Esophagus (tissue), 2 donors: Measurements from ENCODE around the gene FOXP2. TPM values are rescaled to one million over a fixed set of nuclear protein-coding genes. Genes with fewer than 3 reads are reported as not detected.

Experiments used
- H3K27ac ChIP-seq, 2 donors: one replicate each; pipeline ENCODE4 v1.5.1; 2013; ENCODE audit warnings: low read depth in 2 of 2, mild to moderate bottlenecking in 2 of 2, inconsistent platforms in 1 of 2, low read length in 1 of 2, moderate library complexity in 1 of 2
- H3K27me3 ChIP-seq, 2 donors: one replicate each; pipeline ENCODE4 v1.6.1; 2013; ENCODE audit warnings: low read length in 2 of 2, control low read depth in 1 of 2, mild to moderate bottlenecking in 1 of 2; ENCODE audit not compliant: insufficient read depth in 2 of 2, control insufficient read depth in 1 of 2
- H3K36me3 ChIP-seq, 2 donors: one replicate each; pipeline ENCODE4 v1.6.1; 2013; ENCODE audit warnings: low read length in 1 of 2; ENCODE audit not compliant: control insufficient read depth in 2 of 2, insufficient read depth in 2 of 2
- H3K4me1 ChIP-seq, 2 donors: one replicate each; pipeline ENCODE4 v1.6.1; 2013; ENCODE audit warnings: low read length in 1 of 2; ENCODE audit not compliant: control insufficient read depth in 2 of 2, insufficient read depth in 2 of 2
- H3K4me3 ChIP-seq, 2 donors: one replicate each; pipeline ENCODE4 v1.5.1; 2013; ENCODE audit warnings: low read length in 2 of 2, mild to moderate bottlenecking in 2 of 2, low read depth in 1 of 2, moderate library complexity in 1 of 2
- H3K9me3 ChIP-seq, 2 donors: one replicate each; pipeline ENCODE4 v1.6.1; 2013; ENCODE audit warnings: mild to moderate bottlenecking in 2 of 2, low read depth in 1 of 2, low read length in 1 of 2, moderate library complexity in 1 of 2; ENCODE audit not compliant: control insufficient read depth in 2 of 2, insufficient read depth in 1 of 2
- WGBS, 2 donors: extraction: QIAGEN DNeasy Blood & Tissue Kit; methylation state at CpG; one replicate each; pipeline ENCODE4 v1.1.7; 2013; 5-methylcytosine and 5-hydroxymethylcytosine counted together
- polyA plus RNA-seq, 2 donors: library from polyadenylated mRNA; stranded (reverse); fragments of 200-250 nt; gene quantifications; one replicate each; pipeline ENCODE4 v1.2.3, GENCODE V29; 2013
- donor health status: healthy with polysubstance abuse.
- donor health status: Bipolar disorder and iron deficiency.

The FOXP2 gene
- polyA plus RNA-seq, 2 donors, result 2.1 to 2.5 TPM

- Histone ChIP-seq H3K27me3 (no peaks in the 10 kb centered on the region), H3K9me3 (no peaks in the 10 kb centered on the region), H3K4me3 (no peak overlapping the region), H3K36me3 (no peaks in the 10 kb centered on the region), H3K4me1 (peaks cover 0 to 2% of the 10 kb centered on the region in 2 donors), H3K27ac (no peak overlapping the region)
- 69% methylated on average over 4 of the region's 4 CpGs for WGBS, 2 donors
These were observed 296.6 kb downstream of the FOXP2 start for GRCh38 chr7:114711241-114711640.

GRCh38 chr7:114715907-114716306 lies 301.3 kb downstream of the FOXP2 start:
- H3K4me3 ChIP-seq, result no peak overlapping the region
- H3K4me1 ChIP-seq, result peaks cover 0 to 2% of the 10 kb centered on the region in 2 donors
- WGBS, 2 donors, result 37 to 43% methylated on average over 3 of the region's 3 CpGs
- H3K9me3 ChIP-seq, result no peaks in the 10 kb centered on the region
- H3K27me3 ChIP-seq, result no peaks in the 10 kb centered on the region
- no peaks in the 10 kb centered on the region for H3K36me3 ChIP-seq
- no peak overlapping the region for H3K27ac ChIP-seq

- 66 to 86% methylated on average over 3 of the region's 3 CpGs for WGBS, 2 donors
- Histone ChIP-seq H3K4me1 (no peaks in the 10 kb centered on the region), H3K27ac (no peak overlapping the region), H3K4me3 (no peak overlapping the region), H3K36me3 (no peaks in the 10 kb centered on the region), H3K27me3 (no peaks in the 10 kb centered on the region), H3K9me3 (no peaks in the 10 kb centered on the region)
These were observed 304.2 kb downstream of the FOXP2 start for GRCh38 chr7:114718861-114719260.

- no peaks in the 10 kb centered on the region for H3K4me1 ChIP-seq
- H3K36me3 ChIP-seq, result no peaks in the 10 kb centered on the region
- H3K4me3 ChIP-seq, result no peak overlapping the region
- no peaks in the 10 kb centered on the region for H3K27me3 ChIP-seq
- 50 to 64% methylated on average over 4 of the region's 4 CpGs for WGBS, 2 donors
- no peak overlapping the region for H3K27ac ChIP-seq
- no peaks in the 10 kb centered on the region for H3K9me3 ChIP-seq
These were observed 306.1 kb downstream of the FOXP2 start for GRCh38 chr7:114720725-114721124.

GRCh38 chr7:114722562-114722961 lies 307.9 kb downstream of the FOXP2 start:
- no peaks in the 10 kb centered on the region for H3K4me1 ChIP-seq
- H3K36me3 ChIP-seq, result no peaks in the 10 kb centered on the region
- peaks cover 0 to 2% of the 10 kb centered on the region in 2 donors for H3K9me3 ChIP-seq
- H3K4me3 ChIP-seq, result no peak overlapping the region
- H3K27me3 ChIP-seq, result no peaks in the 10 kb centered on the region
- no peak overlapping the region for H3K27ac ChIP-seq

GRCh38 chr7:114723308-114723707 lies 308.7 kb downstream of the FOXP2 start:
- Histone ChIP-seq H3K9me3 (peaks cover 0 to 2% of the 10 kb centered on the region in 2 donors), H3K4me1 (no peaks in the 10 kb centered on the region), H3K27me3 (no peaks in the 10 kb centered on the region), H3K36me3 (no peaks in the 10 kb centered on the region), H3K4me3 (no peak overlapping the region), H3K27ac (no peak overlapping the region)
- 59 to 61% methylated on average over 1 of the region's 1 CpG for WGBS, 2 donors

DNA sequence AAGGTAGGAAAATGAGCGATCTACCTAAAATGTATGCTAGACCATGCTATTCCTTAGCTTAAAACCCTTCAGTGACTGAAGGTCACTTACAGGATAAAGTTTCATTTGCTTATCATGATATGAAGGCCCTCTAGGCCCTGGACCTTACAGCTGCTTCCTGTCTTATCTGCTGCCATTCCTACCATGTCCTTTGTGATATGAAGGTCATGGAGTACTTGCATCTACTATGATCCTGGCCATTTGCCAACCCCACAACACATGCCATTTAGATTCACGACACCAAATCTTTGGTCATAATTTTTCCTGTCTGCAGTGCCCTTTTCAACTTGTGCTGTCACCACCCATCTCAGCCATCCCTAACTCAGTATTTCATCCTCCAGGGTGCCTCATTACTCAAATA lies 325.5 kb downstream of the FOXP2 start:
- Histone ChIP-seq H3K36me3 (no peaks in the 10 kb centered on the region), H3K9me3 (no peaks in the 10 kb centered on the region), H3K4me3 (no peak overlapping the region), H3K27ac (no peak overlapping the region), H3K27me3 (no peaks in the 10 kb centered on the region), H3K4me1 (no peaks in the 10 kb centered on the region)
- WGBS, 2 donors, result 78 to 82% methylated on average over 2 of the region's 2 CpGs

GRCh38 chr7:114740941-114741340 lies 326.3 kb downstream of the FOXP2 start:
- Histone ChIP-seq H3K27ac (no peak overlapping the region), H3K4me3 (no peak overlapping the region), H3K9me3 (no peaks in the 10 kb centered on the region), H3K36me3 (no peaks in the 10 kb centered on the region), H3K4me1 (no peaks in the 10 kb centered on the region), H3K27me3 (no peaks in the 10 kb centered on the region)
- WGBS, 2 donors, result 82 to 85% methylated on average over 7 of the region's 7 CpGs

DNA sequence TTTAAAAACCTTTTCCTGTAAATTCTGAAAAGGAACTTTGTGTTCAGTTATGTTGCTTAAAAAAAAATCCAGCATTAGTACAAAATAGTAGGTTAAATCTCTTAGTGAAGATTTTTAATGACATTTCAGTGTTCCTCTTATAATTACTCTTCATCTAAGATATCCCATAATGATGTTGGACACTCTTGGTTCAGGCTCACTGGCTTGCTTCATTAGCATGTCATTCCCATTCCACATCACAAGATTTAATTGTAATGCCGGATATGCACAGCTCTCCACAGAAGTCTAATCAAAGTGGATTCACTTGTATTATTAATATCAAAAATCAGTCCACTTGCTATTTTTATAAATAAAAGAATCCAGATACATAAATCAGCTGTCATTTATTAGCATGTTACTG lies 327.3 kb downstream of the FOXP2 start:
- no peak overlapping the region for H3K4me3 ChIP-seq
- no peaks in the 10 kb centered on the region for H3K27me3 ChIP-seq
- no peak overlapping the region for H3K27ac ChIP-seq
- WGBS, 2 donors, result 83 to 96% methylated on average over 1 of the region's 1 CpG
- H3K4me1 ChIP-seq, result no peaks in the 10 kb centered on the region
- no peaks in the 10 kb centered on the region for H3K36me3 ChIP-seq
- no peaks in the 10 kb centered on the region for H3K9me3 ChIP-seq
